HG03520 (cell line): ENCODE measurements around the gene RAI1.

Experiments
- ATAC-seq: cut with Tn5 transposase; IDR thresholded peaks from one replicate; pipeline ENCODE4 v1.9.1; 2021; ENCODE audit warnings: mild to moderate bottlenecking, moderate library complexity; ENCODE audit not compliant: unreplicated experiment

RAI1 gene

GRCh38 chr17:17713839-17714238, 32.6 kb downstream of the RAI1 start:
- ATAC-seq = no peak

- no peak for ATAC-seq
Observed at GRCh38 chr17:17714261-17714866, 33.1 kb downstream of the RAI1 start.

- no peak for ATAC-seq
Observed at GRCh38 chr17:17714879-17715278, 33.6 kb downstream of the RAI1 start.

GRCh38 chr17:17716837-17717523, 35.7 kb downstream of the RAI1 start:
- no peak for ATAC-seq

GRCh38 chr17:17718251-17718650, 37.0 kb downstream of the RAI1 start:
- ATAC-seq = no peak

- ATAC-seq = no peak
Observed at GRCh38 chr17:17719199-17719940, 38.1 kb downstream of the RAI1 start.

- no peak for ATAC-seq
Observed at GRCh38 chr17:17719966-17720543, 38.8 kb downstream of the RAI1 start.

- no peak for ATAC-seq
Observed at GRCh38 chr17:17721140-17721668, 39.9 kb downstream of the RAI1 start.

- no peak for ATAC-seq
Observed at GRCh38 chr17:17722081-17722905, 41.0 kb downstream of the RAI1 start.

- no peak for ATAC-seq
Observed at GRCh38 chr17:17722906-17723353, 41.7 kb downstream of the RAI1 start.

- no peak for ATAC-seq
Observed at GRCh38 chr17:17723354-17724261, 42.4 kb downstream of the RAI1 start.

GRCh38 chr17:17724307-17725010, 43.2 kb downstream of the RAI1 start:
- ATAC-seq = no peak

GRCh38 chr17:17725011-17725751, 43.9 kb downstream of the RAI1 start:
- no peak for ATAC-seq

- no peak for ATAC-seq
Observed at GRCh38 chr17:17725752-17726457, 44.6 kb downstream of the RAI1 start.

- ATAC-seq = no peak
Observed at GRCh38 chr17:17726458-17727060, 45.3 kb downstream of the RAI1 start.

GRCh38 chr17:17727111-17727659, 45.9 kb downstream of the RAI1 start:
- ATAC-seq = no peak

GRCh38 chr17:17728146-17728545, 46.9 kb downstream of the RAI1 start:
- no peak for ATAC-seq
